T-cell (primary cell): ENCODE data around the gene EMD. TPM values are rescaled to one million over a fixed set of nuclear protein-coding genes. Genes with fewer than 3 reads are reported as not detected.

Experiments
- ATAC-seq, 4 experiments: fragments of 200-7000 bp in 3 of 4; fragments of 150-1000 bp in 1 of 4; cut with Tn5 transposase; replicated peaks in 1 of 4; 1 replicate in 3 of 4; 2 replicates in 1 of 4; pipeline ENCODE4 v1.10.0; 2021; ENCODE audit warnings: moderate library complexity in 3 of 4, mild to moderate bottlenecking in 2 of 4, moderate number of reproducible peaks in 1 of 4
- CTCF ChIA-PET, 2 donors: fragments of 300-600 bp; sonication (Branson Sonifier 250); formaldehyde crosslinking; loops; one replicate each; lab custom pipeline; 2022; ENCODE audit warnings: antibody characterized with exemption in 2 of 2; lab: Charles Lee
- POLR2A ChIA-PET, 2 donors: fragments of 300-600 bp; sonication (Branson Sonifier 250); formaldehyde crosslinking; loops; one replicate each; lab custom pipeline; 2022; ENCODE audit warnings: antibody characterized with exemption in 2 of 2; lab: Charles Lee
- DNase-seq, 35 experiments: peaks; one replicate each; pipeline versions ENCODE4 v3.0.0 to v3.0.0-alpha.2; 2013 to 2023
- H3K27ac ChIP-seq: one replicate; pipeline ENCODE4 v1.5.1; 2013; ENCODE audit warnings: low read length
- H3K27me3 ChIP-seq, 2 experiments: replicated peaks in 1 of 2; 1 replicate in 1 of 2; 2 replicates in 1 of 2; pipeline versions ENCODE4 v1.6.1 to v1.7.0; 2013; ENCODE audit warnings: low read length in 1 of 2, mixed read lengths in 1 of 2; ENCODE audit not compliant: control insufficient read depth in 2 of 2, insufficient read depth in 2 of 2; ENCODE audit errors: extremely low read depth in 1 of 2
- H3K36me3 ChIP-seq, 2 donors: 1 replicate in 1 of 2; 2 replicates in 1 of 2; pipeline versions ENCODE4 v1.6.1 to v1.7.0; 2013; ENCODE audit warnings: low read length in 1 of 2; ENCODE audit not compliant: control insufficient read depth in 2 of 2, insufficient read depth in 1 of 2; ENCODE audit errors: extremely low read depth in 1 of 2
- H3K4me1 ChIP-seq, 2 experiments: 1 replicate in 1 of 2; 2 replicates in 1 of 2; pipeline versions ENCODE4 v1.6.1 to v1.7.0; 2013; ENCODE audit warnings: low read length in 2 of 2, mixed read lengths in 1 of 2; ENCODE audit not compliant: insufficient read depth in 2 of 2, control insufficient read depth in 1 of 2; ENCODE audit errors: extremely low read depth in 1 of 2
- H3K4me3 ChIP-seq, 2 donors: 1 replicate in 1 of 2; 2 replicates in 1 of 2; pipeline versions ENCODE4 v1.5.1 to v1.7.0; 2013; ENCODE audit warnings: mild to moderate bottlenecking in 2 of 2, low read length in 1 of 2, moderate library complexity in 1 of 2; ENCODE audit not compliant: control insufficient read depth in 1 of 2; ENCODE audit errors: extremely low read depth in 1 of 2
- H3K9me3 ChIP-seq: 2 replicates; pipeline ENCODE4 v1.7.0; 2013
- H3K27ac Mint-ChIP-seq, 2 donors: one replicate each; pipeline ENCODE4 v1.8.0; 2020 to 2021; ENCODE audit warnings: mild to moderate bottlenecking in 2 of 2, mixed read lengths in 2 of 2
- H3K27me3 Mint-ChIP-seq, 2 donors: one replicate each; pipeline ENCODE4 v1.8.0; 2021 to 2022; ENCODE audit warnings: mixed read lengths in 2 of 2
- H3K36me3 Mint-ChIP-seq: one replicate; pipeline ENCODE4 v1.8.0; 2021; ENCODE audit warnings: mixed read lengths
- H3K4me1 Mint-ChIP-seq, 3 donors: one replicate each; pipeline ENCODE4 v1.8.0; 2020 to 2022; ENCODE audit warnings: mixed read lengths in 3 of 3, mild to moderate bottlenecking in 1 of 3
- H3K4me3 Mint-ChIP-seq, 3 donors: one replicate each; pipeline ENCODE4 v1.8.0; 2020 to 2022; ENCODE audit warnings: mild to moderate bottlenecking in 3 of 3, mixed read lengths in 3 of 3, moderate library complexity in 3 of 3
- H3K9me3 Mint-ChIP-seq, 3 donors: one replicate each; pipeline ENCODE4 v1.8.0; 2020 to 2022; ENCODE audit warnings: mixed read lengths in 3 of 3
- WGBS: methylation state at CpG from one replicate; pipeline ENCODE4 v1.1.5; 2013; ENCODE audit warnings: missing lambda C conversion rate; ENCODE audit not compliant: insufficient coverage; 5-methylcytosine and 5-hydroxymethylcytosine counted together
- total RNA-seq, 35 experiments: library from RNA in 6 of 35; stranded (reverse) in 6 of 35; fragments of 120-200 nt in 1 of 35; gene quantifications; one replicate each; pipeline versions ENCODE4 v1.2.1 to v1.2.4 and lab custom pipeline; 2013 to 2026

Gene EMD
- total RNA-seq, 5 donors from 2014 or later (not counting 1 experiment from before 2014, with no cell fraction given), result 73.4 to 136 (median 80.4) TPM

- CTCF ChIA-PET, result no interaction called here
- 94% methylated on average over 6 of the region's 20 CpGs for WGBS
- no peak for DNase-seq
- Mint-ChIP-seq H3K27me3 (no peaks in the 10 kb centered on the region), H3K27ac (peak overlapping the region; percentile 22 to 52), H3K4me3 (peak overlapping the region in 1 of 3 donors; percentile 24), H3K9me3 (no peaks in the 10 kb centered on the region), H3K4me1 (peaks cover 23 to 37% (median 29%) of the 10 kb centered on the region in 3 donors), H3K36me3 (peaks cover 10% of the 10 kb centered on the region)
- Histone ChIP-seq H3K27ac (no peak overlapping the region), H3K4me1 (peaks cover 0 to 82% of the 10 kb centered on the region in 2 experiments), H3K9me3 (no peaks in the 10 kb centered on the region), H3K27me3 (no peaks in the 10 kb centered on the region), H3K36me3 (peaks cover 5 to 78% of the 10 kb centered on the region in 2 donors), H3K4me3 (no peak overlapping the region)
- POLR2A ChIA-PET, result no interaction called here
- ATAC-seq, result no peak
These were observed 14.0 kb upstream of the EMD start for GRCh38 chrX:154365052-154365600.

- ATAC-seq, result no peak
- Histone ChIP-seq H3K27ac (peak overlapping the region; percentile 97), H3K4me1 (peaks cover 0 to 75% of the 10 kb centered on the region in 2 experiments), H3K4me3 (no peak overlapping the region), H3K27me3 (no peaks in the 10 kb centered on the region), H3K9me3 (no peaks in the 10 kb centered on the region), H3K36me3 (peaks cover 5 to 72% of the 10 kb centered on the region in 2 donors)
- ChIA-PET POLR2A (no interaction called here), CTCF (interaction anchor here in 1 of 2 donors (0.5 to 0.6 kb wide), 2 partner anchors 30 to 51 kb away, joined by 3 to 4 read pairs; no protein-coding TSS in a partner anchor)
- Mint-ChIP-seq H3K36me3 (peaks cover 10% of the 10 kb centered on the region), H3K9me3 (no peaks in the 10 kb centered on the region), H3K27me3 (no peaks in the 10 kb centered on the region), H3K27ac (no peak overlapping the region), H3K4me3 (peak overlapping the region in 1 of 3 donors; percentile 24), H3K4me1 (peaks cover 21 to 33% (median 29%) of the 10 kb centered on the region in 3 donors)
- DNase-seq, result no peak
- 92% methylated on average over 23 of the region's 32 CpGs for whole genome bisulfite sequencing
These were observed 13.0 kb upstream of the EMD start for GRCh38 chrX:154365997-154366665.

GRCh38 chrX:154366666-154367055 is 12.4 kb upstream of the EMD start:
- no peak for ATAC-seq
- Mint-ChIP-seq H3K27ac (peak overlapping the region; percentile 36 to 61), H3K4me1 (peaks cover 20 to 29% (median 27%) of the 10 kb centered on the region in 3 donors), H3K36me3 (peaks cover 10% of the 10 kb centered on the region), H3K27me3 (no peaks in the 10 kb centered on the region), H3K4me3 (peak overlapping the region in 1 of 3 donors; percentile 19), H3K9me3 (no peaks in the 10 kb centered on the region)
- no peak for DNase-seq
- no peak overlapping the region for H3K4me3 ChIP-seq
- no peaks in the 10 kb centered on the region for H3K9me3 ChIP-seq
- POLR2A ChIA-PET, result no interaction called here
- peak overlapping the region; percentile 97 for H3K27ac ChIP-seq
- no peaks in the 10 kb centered on the region for H3K27me3 ChIP-seq
- CTCF ChIA-PET, result no interaction called here
- peaks cover 0 to 70% of the 10 kb centered on the region in 2 experiments for H3K4me1 ChIP-seq
- 20% methylated on average over 2 of the region's 11 CpGs for WGBS
- peaks cover 5 to 67% of the 10 kb centered on the region in 2 donors for H3K36me3 ChIP-seq

GRCh38 chrX:154367474-154368308 is 11.4 kb upstream of the EMD start:
- Histone ChIP-seq H3K27ac (peak overlapping the region; percentile 97), H3K4me1 (peaks cover 0 to 70% of the 10 kb centered on the region in 2 experiments), H3K27me3 (no peaks in the 10 kb centered on the region), H3K36me3 (peaks cover 4 to 56% of the 10 kb centered on the region in 2 donors), H3K9me3 (no peaks in the 10 kb centered on the region), H3K4me3 (peak overlapping the region in 1 of 2 donors; percentile 89)
- Mint-ChIP-seq H3K27me3 (no peaks in the 10 kb centered on the region), H3K9me3 (no peaks in the 10 kb centered on the region), H3K36me3 (peaks cover 8% of the 10 kb centered on the region), H3K4me1 (peaks cover 25 to 33% (median 31%) of the 10 kb centered on the region in 3 donors), H3K27ac (peak overlapping the region; percentile 90), H3K4me3 (peak overlapping the region; percentile 77 to 95 (median 88))
- 85% methylated on average over 16 of the region's 31 CpGs for WGBS
- ATAC-seq, result no peak
- ChIA-PET CTCF (interaction anchor here in 1 of 2 donors (0.6 kb wide), 1 partner anchor 395 kb away, joined by 3 read pairs; the partner anchor contains the start of gene DKC1), POLR2A (interaction anchor here in 1 of 2 donors (0.5 kb wide), 1 partner anchor 10 kb away, joined by 4 read pairs; no protein-coding TSS in a partner anchor)
- no peak for DNase-seq

- peak overlapping the region; percentile 90 for H3K27ac Mint-ChIP-seq
- H3K36me3 ChIP-seq, result peaks cover 2 to 48% of the 10 kb centered on the region in 2 donors
- no peaks in the 10 kb centered on the region for H3K9me3 ChIP-seq
- peaks cover 31 to 37% (median 32%) of the 10 kb centered on the region in 3 donors for H3K4me1 Mint-ChIP-seq
- peak overlapping the region; percentile 97 for H3K27ac ChIP-seq
- peak; percentile 41 to 57 (median 56) for ATAC-seq
- H3K4me3 ChIP-seq, result peak overlapping the region; percentile 35 to 89
- ChIA-PET POLR2A (no interaction called here), CTCF (interaction anchor here in 1 of 2 donors (0.6 to 0.7 kb wide), 2 partner anchors 9 to 394 kb away, joined by 3 read pairs; partner anchors contain the start of gene DKC1)
- H3K4me1 ChIP-seq, result peaks cover 5 to 74% of the 10 kb centered on the region in 2 experiments
- 0% methylated on average over 1 of the region's 16 CpGs for WGBS
- no peaks in the 10 kb centered on the region for H3K27me3 Mint-ChIP-seq
- H3K36me3 Mint-ChIP-seq, result peaks cover 3% of the 10 kb centered on the region
- DNase-seq, result peak; percentile 67 to 92 (median 87)
- peak overlapping the region; percentile 77 to 95 (median 88) for H3K4me3 Mint-ChIP-seq
- H3K27me3 ChIP-seq, result no peaks in the 10 kb centered on the region
- no peaks in the 10 kb centered on the region for H3K9me3 Mint-ChIP-seq
These were observed 10.3 kb upstream of the EMD start for GRCh38 chrX:154368630-154369448.
